ENCODE measurements around the gene PI4KA.
"Not testable (repeated sequence)": the region's sequence is repeated elsewhere in the genome, so short reads cannot be mapped to it uniquely, and the experiment has no call there.

The PI4KA gene

DNA sequence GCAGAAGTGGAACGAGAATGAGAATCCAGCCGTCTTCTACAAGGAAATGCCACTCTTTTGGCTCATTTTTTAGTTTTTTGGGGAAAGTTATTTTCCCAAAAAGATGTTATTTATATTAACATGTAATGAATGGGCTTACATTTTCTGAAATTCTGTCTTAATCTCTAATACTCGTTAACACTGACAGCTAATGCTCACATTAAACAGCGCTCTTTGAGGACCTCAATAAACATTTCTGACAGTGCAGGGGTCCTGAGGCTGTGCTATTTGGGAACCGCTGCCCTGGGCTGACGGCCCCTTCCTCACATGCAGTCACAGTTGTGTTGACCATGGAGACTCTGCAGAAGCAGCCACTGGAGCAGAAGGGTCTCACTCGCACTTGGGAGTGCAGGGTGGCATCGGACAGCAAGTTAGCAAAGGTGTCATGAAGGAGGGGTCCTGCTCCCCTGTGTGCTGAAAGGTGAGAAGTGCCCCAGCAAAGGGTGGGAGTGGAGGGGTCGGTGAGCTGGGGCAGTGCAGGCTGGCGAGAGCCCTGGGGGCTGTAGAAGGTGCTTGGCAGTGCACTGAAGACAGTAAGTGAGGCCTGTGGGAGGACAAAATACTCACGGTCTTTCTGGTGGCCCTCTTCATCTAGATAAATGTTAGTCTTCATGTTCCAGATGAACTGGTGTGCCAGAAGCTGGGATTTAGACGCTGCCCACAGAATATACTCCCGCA is 137.8 kb downstream of the PI4KA start:
- DNase-seq, result no peak

DNA sequence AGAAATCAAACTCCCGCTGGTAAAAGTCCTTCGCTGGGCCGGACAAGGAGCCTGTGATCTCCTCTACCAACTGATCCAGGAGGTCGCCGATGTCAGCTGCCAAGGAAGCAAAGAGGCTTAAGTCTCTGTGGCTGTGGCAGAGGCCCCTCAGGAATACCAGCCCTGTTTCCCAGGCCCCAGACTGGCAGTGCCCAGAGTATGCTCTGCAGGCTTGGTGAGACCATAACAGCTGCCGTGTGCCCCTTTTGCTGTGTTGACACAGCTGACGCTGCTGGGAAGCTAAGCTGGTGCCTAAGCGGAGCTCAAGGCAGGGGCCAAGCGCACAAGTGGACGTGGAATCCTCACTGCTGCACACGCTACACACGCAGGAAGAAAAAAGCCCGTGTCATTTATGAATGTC is 139.9 kb downstream of the PI4KA start:
- not testable (repeated sequence) for DNase-seq

DNA sequence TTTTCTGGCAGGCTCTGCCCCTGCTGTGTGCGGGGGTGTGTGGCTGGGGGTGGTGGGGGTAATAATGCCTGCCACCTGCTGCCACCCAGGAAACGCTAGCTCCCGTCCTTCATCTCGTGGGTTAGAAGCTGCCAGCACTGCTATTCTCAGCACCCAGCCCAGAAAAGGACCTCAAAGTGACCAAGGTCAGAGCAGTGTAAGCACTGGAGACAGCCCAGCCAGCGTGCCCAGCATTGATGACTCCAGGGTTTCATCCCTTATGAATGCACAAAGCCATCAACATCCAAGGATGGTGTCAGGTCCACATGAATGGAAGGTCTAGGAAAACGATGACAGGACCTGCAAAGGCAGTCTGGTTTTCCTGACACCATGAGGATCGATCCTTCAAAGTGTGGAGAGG is 140.6 kb downstream of the PI4KA start:
- DNase-seq, result not testable (repeated sequence)

DNA sequence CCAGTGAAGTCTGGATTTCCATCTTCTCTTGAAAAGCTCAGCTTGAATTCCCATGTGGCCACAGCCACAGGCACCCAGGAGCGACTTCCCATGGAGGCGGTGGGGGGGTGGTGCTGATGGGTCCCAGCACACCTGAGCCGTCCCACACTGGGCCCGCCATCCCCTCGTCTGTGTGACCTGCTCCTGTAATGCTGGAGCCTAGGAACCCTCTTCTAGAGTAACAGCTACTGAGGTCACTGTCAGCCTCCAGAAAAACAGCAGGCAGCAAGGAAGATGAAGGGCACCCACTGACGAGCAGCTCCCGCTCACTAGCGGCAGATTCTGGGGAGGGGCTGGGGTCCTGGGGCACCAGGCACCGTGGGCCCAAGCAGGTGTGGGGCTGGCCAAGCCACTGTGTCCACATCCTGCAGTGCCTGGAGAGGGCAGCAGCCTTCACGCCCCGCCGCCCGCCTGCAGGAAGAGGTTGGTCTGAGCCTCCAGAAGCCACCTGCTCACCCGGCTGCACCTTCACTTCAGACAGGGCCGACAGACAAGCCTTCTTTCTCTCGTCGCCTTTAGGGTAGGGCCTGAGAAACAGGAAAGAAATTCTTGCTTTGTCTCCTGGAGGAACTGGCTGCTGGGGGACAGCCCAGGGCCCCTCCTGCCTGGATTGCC is 141.3 kb downstream of the PI4KA start:
- DNase-seq, result not testable (repeated sequence)

DNA sequence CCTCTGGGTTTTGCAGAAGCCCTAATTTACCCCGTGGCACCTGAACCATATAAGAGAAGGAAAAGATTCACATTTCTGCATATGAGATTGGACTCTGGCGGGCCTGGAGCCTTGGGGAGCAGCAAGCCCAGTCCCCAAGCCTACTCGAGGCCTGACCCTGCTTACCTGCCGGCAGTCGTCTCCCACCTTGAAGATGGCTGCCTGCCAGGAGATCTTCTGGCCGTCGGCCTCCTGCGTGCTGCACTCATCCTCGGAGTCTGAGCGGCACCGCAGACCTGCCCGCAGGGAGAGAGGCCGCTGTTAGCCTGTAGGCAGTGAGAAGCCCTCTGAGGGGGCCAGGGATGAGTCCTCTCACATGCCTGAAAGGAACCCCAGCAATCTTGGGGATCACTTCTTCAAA is 145.5 kb downstream of the PI4KA start:
- DNase-seq, result not testable (repeated sequence)

DNA sequence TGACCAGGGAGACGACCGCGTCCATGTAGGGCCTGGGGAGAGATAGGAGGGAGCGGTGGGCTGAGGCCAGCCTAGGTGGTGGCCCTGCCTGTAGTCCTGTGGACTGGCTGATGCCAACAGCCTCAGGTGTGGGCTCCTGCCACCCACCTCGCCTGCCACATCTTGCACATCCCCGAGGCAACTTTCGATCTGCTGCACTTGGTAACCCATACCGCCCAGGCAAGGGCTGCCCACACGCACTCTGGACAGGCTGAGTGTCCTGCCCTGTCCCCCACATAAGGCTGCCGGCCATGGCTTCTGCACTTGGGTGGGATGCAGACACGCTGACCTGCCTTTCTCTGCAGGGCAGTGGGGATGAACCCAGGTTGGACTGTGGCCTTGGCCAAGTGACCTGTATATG is 148.6 kb downstream of the PI4KA start:
- DNase-seq, result not testable (repeated sequence)

DNA sequence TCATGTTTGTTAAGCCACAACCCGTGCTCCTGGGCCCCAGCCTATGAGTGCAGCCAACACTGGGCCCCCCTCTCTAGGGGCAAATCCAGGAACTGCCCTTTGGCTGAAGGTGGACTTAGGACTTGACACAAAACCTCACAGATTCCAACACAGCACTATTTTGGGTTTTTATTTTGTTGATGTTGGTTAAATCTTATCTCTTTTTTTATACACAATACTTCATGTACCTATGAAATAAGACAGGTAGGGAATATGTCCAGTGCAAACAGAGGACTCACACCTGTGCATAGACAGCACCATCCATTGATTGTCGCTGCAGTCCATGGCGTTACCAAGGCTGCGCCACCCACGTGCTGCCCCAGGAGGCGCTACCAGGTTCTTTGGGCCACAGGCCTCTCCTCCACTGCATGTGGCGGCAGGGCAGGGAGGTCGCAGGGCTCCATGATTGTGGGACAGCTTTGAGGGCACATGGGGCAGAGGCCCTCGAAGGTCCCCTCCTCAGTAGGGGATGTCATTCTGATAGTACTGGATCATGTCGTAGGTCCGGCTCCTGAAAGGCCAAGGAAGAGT is 151.0 kb downstream of the PI4KA start:
- DNase-seq, result not testable (repeated sequence)

DNA sequence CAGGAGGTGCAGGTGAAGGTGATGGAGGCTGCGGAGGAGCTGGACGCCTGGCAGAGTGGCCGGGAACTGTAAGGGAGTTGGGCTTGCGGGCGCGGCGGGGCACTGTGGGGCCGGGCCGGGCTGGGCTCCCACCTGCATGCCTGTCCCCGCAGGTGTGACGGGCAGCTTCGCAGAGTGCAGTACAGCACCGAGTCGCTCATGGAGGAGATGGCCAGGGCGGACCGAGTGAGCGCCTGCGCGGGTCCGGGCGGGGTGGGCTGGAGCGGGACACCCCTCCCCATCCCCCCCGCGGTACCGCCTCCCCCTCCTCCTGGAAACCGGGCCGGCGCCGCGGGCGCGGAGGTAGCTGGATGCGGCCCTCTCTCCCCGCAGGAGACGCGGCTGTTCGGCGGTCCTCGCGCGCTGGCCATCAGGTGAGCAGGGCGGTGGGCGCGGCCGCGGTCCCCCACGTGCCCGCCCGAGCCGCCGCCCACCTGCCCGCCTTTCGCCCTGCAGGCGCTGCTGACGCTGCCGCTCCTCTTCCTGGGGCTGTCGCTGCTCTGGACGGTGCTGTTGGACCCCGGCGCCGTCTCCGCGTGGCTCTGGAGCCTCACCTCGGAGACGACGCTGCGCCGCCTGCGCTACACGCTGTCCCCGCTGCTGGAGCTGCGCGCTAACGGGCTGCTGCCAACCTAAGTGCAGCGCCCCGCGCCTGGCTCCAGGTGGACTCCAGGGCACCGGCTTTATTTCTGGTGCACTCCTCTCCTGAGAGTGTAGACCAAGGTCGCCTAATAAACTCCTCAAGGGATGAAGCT is 154.6 kb downstream of the PI4KA start:
- DNase-seq, result peak; percentile 8

DNA sequence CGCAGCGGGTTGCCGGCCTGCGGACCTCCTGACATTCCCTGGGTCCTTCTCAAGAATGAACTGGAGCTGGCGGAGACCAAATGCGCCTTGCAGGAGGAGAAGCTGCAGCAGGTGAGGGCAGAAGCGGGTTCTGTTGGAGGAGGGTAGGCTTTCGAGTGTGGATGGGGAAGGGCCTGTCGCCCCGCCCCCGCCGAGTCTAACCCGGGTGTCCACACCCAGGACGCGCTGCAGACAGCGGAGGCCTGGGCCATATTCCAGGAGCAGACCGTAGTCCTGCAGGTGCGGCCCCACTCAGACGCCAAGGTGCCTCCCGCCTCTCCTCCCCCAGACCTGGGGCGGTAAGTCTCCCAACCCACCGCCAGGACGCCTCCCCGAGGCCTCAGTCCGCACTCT is 155.2 kb downstream of the PI4KA start:
- not testable (repeated sequence) for DNase-seq

DNA sequence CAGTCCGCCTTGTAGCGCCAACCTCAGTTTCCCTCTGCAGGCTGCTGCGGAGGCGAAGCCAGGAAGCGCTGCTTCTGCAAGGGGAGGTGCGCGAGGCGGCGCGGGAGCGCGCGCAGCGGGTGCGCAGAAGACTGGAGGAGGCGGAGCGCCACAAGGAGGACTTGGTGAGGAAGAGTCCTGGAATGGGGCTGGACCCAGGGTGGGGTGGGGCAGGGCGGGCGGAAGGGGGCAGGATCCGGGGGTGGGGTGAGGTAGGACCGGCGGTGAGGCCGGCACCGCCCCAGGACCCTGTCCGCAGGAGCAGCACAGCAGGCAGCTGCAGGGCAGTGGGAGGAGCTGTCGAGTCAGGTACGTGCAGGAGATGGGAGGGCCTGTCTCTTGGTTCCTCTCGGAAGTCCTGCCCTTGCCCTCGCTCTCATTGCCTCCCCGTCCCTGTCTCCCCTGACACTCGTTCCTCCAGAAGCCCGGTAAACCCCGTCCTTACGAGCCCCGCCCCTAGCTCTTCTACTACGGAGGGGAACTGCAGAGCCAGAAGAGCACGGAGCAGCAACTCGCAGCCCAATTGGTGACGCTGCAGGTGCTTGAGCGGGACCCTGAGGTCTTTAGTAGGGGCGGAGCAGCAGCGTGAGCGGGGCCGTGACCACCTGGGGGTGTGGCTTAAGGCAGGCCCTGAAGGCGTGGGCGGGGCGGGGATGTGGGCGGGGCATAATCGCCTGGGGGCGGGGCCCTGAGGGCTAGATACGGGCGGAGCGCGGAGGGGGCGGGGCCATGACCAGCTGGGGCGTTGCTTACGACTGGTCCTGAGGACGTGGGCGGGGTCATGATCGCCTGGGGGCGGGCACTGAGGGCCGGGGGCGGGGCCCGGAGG is 155.8 kb downstream of the PI4KA start:
- DNase-seq, result peak; percentile 94

DNA sequence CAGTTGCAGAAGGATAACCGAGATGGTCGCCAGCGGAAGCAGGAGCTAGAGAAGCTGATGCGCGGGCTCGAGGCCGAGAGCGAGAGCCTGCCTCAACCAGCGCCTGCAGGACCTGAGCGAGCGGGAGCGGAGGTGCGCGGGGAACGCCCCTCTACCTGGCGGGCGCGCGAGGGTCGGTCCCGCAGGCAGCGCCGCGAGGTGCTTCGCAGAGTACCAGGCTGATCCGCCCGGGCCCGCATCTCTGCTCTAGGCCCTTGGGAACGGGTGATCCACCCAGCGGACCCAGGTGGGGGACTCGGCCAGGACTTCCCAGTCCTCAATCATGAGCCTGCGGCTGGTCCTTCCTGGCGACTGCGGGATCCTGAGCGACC is 156.5 kb downstream of the PI4KA start:
- DNase-seq, result not testable (repeated sequence)

DNA sequence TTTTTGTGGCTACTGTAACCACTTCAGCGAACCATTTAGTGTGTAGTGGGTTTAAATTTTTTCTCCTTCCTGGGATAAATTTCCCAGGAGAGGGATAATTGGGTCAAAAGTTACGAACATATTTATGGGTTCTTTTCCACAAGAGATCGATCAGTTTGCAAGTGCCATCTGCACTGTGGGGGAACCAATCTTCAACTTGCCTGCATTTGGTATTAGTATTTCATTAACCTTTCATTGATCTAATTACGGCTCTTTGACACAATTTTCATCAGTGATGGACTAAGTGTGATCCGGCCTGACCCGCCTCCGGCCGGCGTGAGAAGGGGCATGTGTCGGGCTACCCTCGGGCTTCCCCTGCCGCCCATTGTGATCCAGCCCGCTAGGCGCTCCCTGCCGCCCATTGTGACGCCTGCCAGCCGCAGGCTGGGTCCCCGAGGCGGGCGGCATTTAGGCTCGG is 156.9 kb downstream of the PI4KA start:
- DNase-seq, result not testable (repeated sequence)

DNA sequence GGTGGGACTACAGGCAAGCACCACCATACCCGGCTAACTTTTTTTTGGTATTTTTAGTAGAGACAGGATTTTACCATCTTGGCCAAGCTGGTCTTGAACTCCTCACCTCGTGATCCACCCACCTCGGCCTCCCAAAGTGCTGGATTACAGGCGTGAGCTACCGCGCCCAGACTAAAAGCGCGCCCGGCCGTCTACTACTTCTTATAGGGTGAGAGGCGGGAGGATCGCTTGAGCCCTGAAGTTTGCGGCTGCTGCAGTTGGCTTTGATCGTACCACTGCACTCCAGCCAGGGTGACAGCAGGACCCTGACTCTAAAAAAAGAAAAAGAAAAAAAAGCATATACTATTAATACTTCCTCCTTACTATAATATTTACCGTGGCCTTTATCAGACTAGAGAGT is 158.3 kb downstream of the PI4KA start:
- DNase-seq, result not testable (repeated sequence)

DNA sequence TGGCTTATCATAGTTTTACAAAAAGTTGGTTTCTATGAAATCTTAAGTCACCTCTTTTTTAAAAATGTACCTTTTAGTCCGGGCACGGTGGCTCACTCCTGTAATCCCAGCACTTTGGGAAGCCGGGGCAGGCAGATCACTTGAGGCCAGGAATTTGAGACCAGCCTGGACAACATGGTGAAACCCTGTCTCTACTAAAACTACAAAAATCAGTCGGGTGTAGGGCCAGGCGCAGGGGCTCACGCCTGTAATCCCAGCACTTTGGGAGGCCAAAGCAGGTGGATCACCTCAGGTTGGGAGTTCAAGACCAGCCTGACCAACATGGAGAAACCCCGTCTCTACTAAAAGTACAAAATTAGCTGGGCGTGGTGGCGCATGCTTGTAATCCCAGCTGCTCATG is 158.8 kb downstream of the PI4KA start:
- not testable (repeated sequence) for DNase-seq

DNA sequence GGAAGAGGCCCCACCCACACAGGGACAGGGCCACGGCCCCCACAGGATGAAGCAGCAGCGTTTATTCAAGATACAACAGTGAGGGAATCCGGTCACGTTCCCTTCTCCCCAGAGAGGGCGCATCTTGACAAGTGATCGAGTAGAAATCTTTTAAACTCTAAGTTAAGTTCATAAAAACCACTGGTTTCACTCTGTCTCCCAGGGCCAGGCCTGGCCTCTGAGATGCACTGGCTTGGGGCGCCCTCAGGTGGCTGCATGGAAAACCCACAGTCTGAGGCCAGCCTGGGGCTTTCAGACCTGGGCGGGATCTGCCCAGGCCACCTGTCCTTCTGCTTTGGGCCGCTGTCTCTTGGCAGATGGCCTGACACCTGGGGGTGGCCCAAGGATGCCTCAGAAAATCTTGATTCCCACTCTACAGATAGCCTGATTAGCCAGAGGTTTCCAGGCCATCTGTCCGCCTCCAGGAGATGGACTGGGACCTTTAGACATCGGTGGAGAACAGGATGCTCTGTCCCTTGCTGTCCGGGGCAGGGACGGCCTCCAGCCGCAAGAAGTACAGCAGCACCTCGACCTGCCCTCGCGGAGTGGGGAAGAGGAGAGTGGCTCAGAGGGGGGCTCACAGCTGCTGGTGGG is 161.0 kb downstream of the PI4KA start:
- peak; percentile 66 for DNase-seq

DNA sequence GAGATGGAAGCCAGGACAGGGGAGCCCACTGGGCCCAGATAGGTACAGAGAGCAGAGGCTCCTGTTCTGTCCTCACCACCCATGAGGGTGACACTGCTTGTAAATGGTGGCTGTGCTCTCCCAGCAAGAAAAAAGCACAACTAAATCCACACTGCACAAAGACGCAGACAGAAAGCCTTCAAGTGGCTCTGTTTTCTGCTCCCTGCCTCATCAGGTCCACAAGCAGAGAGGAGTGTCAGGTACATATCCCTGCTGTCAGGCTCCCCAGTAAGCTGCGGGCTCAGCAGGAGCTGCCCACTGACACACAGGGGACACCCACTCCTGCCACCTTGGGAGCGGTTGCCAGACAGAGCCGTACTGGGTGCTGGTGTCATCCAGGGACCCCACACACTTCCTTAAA is 162.6 kb downstream of the PI4KA start:
- DNase-seq, result not testable (repeated sequence)

DNA sequence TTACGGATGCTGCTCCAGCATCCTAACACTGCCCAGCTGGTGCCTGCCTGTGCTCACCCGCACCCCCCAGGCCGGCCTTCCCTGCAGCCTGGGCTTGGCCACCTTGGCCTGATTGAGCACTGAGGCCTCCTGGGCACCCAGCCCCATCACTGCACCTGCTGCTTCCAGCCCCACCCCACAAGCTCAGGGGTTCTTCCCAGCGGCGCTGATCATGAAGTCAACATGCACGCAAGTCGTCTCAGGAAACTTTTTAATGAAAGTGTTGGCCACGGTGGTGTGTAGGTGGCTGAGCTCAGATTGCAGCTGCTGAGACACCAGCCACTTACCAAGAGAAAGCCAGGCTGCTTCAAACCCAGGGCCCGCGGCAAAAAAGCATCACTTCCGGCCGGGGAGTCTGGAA is 163.4 kb downstream of the PI4KA start:
- not testable (repeated sequence) for DNase-seq

DNA sequence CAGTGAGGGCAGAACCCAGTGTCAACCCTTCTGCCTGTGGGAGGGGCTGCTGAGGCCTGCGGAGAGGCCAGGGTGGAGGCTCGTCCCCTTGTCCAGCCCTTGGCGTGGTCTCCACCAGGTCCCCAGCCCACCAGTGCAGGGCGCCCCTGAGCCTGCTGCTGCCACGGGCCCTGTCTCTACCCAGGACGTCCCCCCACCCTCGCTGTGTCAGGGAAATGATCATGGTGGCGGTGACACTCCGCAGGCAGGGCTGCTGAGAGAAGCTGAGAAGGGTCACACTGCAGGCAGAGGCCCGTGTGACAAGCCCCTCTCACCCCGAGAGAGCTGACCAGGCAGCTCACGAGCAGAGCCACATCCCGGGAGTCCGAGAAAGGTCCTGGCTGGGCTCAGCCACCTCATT is 164.4 kb downstream of the PI4KA start:
- DNase-seq, result not testable (repeated sequence)

DNA sequence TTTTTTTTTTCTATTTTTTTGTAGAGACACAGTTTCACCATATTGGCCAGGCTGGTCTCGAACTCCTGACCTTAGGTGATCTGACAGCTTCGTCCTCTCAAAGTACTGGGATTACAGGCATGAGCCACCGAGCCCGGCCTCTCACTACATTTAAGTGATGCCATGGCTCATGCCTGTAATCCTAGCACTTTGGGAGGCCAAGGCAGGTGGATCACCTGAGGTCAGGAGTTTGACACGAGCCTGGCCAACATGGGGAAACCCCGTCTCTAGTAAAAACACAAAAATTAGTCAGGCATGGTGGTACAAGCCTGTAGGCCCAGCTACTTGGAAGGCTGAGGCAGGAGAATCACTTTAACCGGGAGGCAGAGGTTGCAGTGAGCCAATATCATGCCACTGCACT is 165.7 kb downstream of the PI4KA start:
- DNase-seq, result not testable (repeated sequence)

DNA sequence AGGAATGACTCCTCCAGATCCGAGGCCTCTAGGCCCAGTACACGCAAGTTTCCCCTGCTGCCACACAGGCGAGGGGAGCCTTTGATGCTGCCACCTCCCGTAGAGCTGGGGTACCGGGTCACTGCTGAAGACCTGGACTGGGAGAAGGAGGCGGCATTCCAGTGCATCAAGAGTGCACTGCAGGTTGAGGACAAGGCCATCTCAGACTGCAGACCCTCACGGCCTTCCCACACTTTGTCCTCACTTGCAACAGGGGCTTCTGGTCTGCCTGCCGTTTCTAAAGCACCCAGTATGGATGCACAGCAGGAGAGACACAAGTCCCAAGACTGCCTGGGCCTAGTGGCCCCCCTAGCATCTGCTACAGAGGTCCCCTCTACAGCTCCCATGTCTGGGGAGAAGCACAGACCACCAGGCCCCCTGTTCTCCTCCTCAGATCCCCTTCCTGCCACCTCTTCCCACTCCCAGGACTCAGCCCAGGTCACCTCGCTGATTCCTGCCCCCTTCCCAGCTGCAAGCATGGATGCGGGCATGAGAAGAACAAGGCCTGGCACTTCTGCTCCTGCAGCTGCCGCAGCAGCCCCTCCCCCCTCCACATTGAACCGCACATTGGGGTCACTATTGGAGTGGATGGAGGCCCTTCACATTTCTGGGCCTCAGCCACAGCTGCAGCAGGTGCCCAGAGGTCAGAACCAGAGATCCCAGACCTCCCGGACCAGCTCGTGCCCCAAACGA is 167.9 kb downstream of the PI4KA start:
- not testable (repeated sequence) for DNase-seq

All from stimulated activated naive CD4-positive, alpha-beta T cell treated with Interleukin-2 at 50 U/mL for 16 hours (primary cell).